GM18502 (cell line): ENCODE measurements around the gene FGFR3.
"Not testable (repeated sequence)": the region's sequence is repeated elsewhere in the genome, so short reads cannot be mapped to it uniquely, and the experiment has no call there.

ENCODE experiments used
- ATAC-seq: cut with Tn5 transposase; IDR thresholded peaks from one replicate; pipeline ENCODE4 v1.9.1; 2021; ENCODE audit warnings: mild to moderate bottlenecking; ENCODE audit not compliant: unreplicated experiment, poor library complexity

Gene FGFR3

GRCh38 chr4:1833307-1834046, 40.4 kb downstream of the FGFR3 start:
- peak; percentile 8 for ATAC-seq

- ATAC-seq, result peak; percentile 67
These were observed 41.1 kb downstream of the FGFR3 start for GRCh38 chr4:1834047-1834775.

- not testable (repeated sequence) for ATAC-seq
These were observed 42.7 kb downstream of the FGFR3 start for GRCh38 chr4:1835836-1836235.

- ATAC-seq, result no peak
These were observed 43.6 kb downstream of the FGFR3 start for GRCh38 chr4:1836650-1837049.

- no peak for ATAC-seq
These were observed 44.0 kb downstream of the FGFR3 start for GRCh38 chr4:1837069-1837468.

- ATAC-seq, result no peak
These were observed 46.2 kb downstream of the FGFR3 start for GRCh38 chr4:1839282-1839681.

GRCh38 chr4:1841201-1841886, 48.3 kb downstream of the FGFR3 start:
- no peak for ATAC-seq

- ATAC-seq, result no peak
These were observed 48.8 kb downstream of the FGFR3 start for GRCh38 chr4:1841887-1842210.

- ATAC-seq, result no peak
These were observed 49.3 kb downstream of the FGFR3 start for GRCh38 chr4:1842339-1842895.

- ATAC-seq, result no peak
These were observed 49.9 kb downstream of the FGFR3 start for GRCh38 chr4:1842993-1843448.

GRCh38 chr4:1843852-1844251, 50.8 kb downstream of the FGFR3 start:
- ATAC-seq, result no peak

GRCh38 chr4:1844618-1845017, 51.5 kb downstream of the FGFR3 start:
- not testable (repeated sequence) for ATAC-seq

- peak; percentile 45 for ATAC-seq
These were observed 53.5 kb downstream of the FGFR3 start for GRCh38 chr4:1846580-1846979.

GRCh38 chr4:1850276-1850675, 57.2 kb downstream of the FGFR3 start:
- ATAC-seq, result no peak

- ATAC-seq, result no peak
These were observed 58.1 kb downstream of the FGFR3 start for GRCh38 chr4:1851160-1851559.

- ATAC-seq, result no peak
These were observed 58.7 kb downstream of the FGFR3 start for GRCh38 chr4:1851575-1852410.

GRCh38 chr4:1852904-1853623, 60.0 kb downstream of the FGFR3 start:
- ATAC-seq, result no peak

GRCh38 chr4:1854752-1855151, 61.7 kb downstream of the FGFR3 start:
- no peak for ATAC-seq

- ATAC-seq, result peak; percentile 29
These were observed 62.4 kb downstream of the FGFR3 start for GRCh38 chr4:1855333-1856070.
